ENCODE measurements around the gene GPANK1. TPM values are rescaled to one million over a fixed set of nuclear protein-coding genes. Genes with fewer than 3 reads are reported as not detected.

GPANK1 gene
- total and polyA plus RNA-seq, 9 of the 15 experiments (the other 6 are each of a cell fraction or from before 2014, with no cell fraction given), result 32.2 to 111 (median 46.3) TPM

DNA sequence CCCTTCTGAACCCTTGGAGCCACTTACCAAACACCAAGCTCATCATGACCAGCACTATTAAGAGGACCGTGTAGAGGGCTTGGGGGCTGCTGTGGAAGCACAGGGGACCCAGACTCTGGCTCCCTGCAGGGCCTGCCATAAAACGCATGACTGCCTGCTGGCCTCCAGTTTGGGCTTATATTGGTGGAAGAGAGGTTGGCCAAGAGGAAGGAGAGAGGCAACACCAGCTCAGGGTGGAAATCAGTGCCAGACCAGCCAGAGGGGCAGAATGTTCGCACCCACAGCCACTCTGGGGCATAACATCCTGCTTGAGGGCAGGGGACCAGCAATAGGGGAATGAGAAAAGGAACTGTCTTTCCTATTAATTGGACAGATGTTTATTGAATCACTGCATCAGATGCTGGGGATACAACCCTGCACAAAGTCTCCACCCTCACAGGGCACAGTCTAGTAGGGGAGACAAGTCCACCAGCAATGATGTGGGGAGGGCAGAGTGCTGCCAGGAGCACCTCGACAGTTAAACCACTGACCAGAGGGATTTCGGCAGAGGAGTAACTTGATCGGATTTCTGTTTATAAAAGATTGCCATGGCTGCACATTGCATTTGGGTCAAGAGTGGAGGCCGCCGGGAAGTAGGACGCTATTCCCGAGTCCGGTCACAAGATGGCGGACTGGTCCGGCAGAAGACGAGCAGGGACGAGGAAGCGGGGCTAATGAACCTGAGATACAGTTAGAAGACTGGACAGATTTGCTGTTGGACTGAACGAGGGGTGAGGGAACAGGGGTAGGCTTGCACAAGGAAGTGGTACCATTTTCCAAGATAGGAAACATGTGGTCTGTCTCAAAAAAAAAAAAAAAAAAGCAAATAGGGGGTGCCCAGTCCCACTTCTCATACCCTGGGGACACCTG, 15.7 kb upstream of the GPANK1 start, which contains the start of gene LY6G5C (continued):
- peak; percentile 63 for TF ChIP-seq VEZF1 (CRISPR knock-in tag; IDR thresholded peaks at IDR 0.05)
- peak in 1 of 2 experiments; percentile 49 for TF ChIP-seq AFF1 (IDR thresholded peaks at IDR 0.05; ENCODE audit: low read depth in 1 of 2, partially characterized antibody in 2 of 2)
- no peak for TF ChIP-seq WHSC1 (IDR thresholded peaks at IDR 0.05; ENCODE audit: low read length)
- TF ChIP-seq NCOA1 (IDR thresholded peaks at IDR 0.05; ENCODE audit: low read depth), result no peak
- no peak for TF ChIP-seq NR3C1 (CRISPR knock-in tag; IDR thresholded peaks at IDR 0.05)
- peak; percentile 95 for TF ChIP-seq ARID2 (IDR thresholded peaks at IDR 0.05)
- TF ChIP-seq ZNF134 (CRISPR knock-in tag; conservative IDR thresholded peaks at IDR 0.05), result no peak
- no peak for TF ChIP-seq KAT2B (IDR thresholded peaks at IDR 0.05; ENCODE audit: low read depth, low read length)
- no peak for TF ChIP-seq KLF6 (CRISPR knock-in tag; IDR thresholded peaks at IDR 0.05; ENCODE audit: borderline replicate concordance)
- no peak for TF ChIP-seq ZNF76 (CRISPR knock-in tag; IDR thresholded peaks at IDR 0.05; ENCODE audit: borderline replicate concordance)
- peak; percentile 41; the same call in 1 of the 2 replicates for TF ChIP-seq ETV1 (tag; conservative IDR thresholded peaks at IDR 0.05; ENCODE audit: low read depth)
- TF ChIP-seq, protein P1, sequence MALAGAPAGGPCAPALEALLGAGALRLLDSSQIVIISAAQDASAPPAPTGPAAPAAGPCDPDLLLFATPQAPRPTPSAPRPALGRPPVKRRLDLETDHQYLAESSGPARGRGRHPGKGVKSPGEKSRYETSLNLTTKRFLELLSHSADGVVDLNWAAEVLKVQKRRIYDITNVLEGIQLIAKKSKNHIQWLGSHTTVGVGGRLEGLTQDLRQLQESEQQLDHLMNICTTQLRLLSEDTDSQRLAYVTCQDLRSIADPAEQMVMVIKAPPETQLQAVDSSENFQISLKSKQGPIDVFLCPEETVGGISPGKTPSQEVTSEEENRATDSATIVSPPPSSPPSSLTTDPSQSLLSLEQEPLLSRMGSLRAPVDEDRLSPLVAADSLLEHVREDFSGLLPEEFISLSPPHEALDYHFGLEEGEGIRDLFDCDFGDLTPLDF (CRISPR knock-in tag; IDR thresholded peaks at IDR 0.05), result no peak
- TF ChIP-seq POLR3A (IDR thresholded peaks at IDR 0.05; ENCODE audit: borderline replicate concordance, extremely low read depth, insufficient read depth, insufficient read length), result no peak
- TF ChIP-seq TARDBP (IDR thresholded peaks at IDR 0.05), result peak; percentile 58; the same call in 1 of the 2 replicates
- no peak for TF ChIP-seq HNRNPUL1 (IDR thresholded peaks at IDR 0.05; ENCODE audit: low read length)
- TF ChIP-seq ZNF511 (CRISPR knock-in tag; IDR thresholded peaks at IDR 0.05), result no peak; the same call in 1 of the 2 replicates
- TF ChIP-seq SIX5 (IDR thresholded peaks at IDR 0.05; ENCODE audit: borderline replicate concordance in 1 of 2, insufficient read depth in 1 of 2, low read depth in 1 of 2, low read length in 2 of 2), result no peak
- no peak; the same call in 1 of the 2 replicates for TF ChIP-seq ZBTB12 (CRISPR knock-in tag; IDR thresholded peaks at IDR 0.05)
